ENCODE data around the gene CHD6.

The CHD6 gene

DNA sequence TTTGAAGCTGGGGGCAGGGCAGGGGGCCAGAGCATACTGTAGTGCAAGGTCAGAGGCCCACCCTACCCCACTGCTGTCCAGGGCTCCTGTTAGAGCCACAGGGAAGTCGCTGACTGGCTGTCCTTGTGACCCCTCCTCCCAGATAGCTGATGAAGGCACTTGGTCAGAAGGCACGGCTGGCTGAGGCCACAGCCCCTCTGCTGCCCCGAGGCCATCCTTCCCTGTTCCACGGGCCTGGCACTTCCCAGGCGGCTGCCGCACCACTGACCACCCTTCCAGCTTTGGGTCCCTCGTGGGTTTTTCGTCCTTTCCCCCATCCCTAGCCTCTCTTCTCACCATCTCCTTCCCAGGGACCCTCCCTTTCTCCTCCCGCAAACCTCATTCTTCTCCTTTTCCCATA, 242.3 kb downstream of the CHD6 start:
- no peak for DNase-seq (ENCODE audit: extremely low read depth in 1 of 2, low read depth in 1 of 2)

DNA sequence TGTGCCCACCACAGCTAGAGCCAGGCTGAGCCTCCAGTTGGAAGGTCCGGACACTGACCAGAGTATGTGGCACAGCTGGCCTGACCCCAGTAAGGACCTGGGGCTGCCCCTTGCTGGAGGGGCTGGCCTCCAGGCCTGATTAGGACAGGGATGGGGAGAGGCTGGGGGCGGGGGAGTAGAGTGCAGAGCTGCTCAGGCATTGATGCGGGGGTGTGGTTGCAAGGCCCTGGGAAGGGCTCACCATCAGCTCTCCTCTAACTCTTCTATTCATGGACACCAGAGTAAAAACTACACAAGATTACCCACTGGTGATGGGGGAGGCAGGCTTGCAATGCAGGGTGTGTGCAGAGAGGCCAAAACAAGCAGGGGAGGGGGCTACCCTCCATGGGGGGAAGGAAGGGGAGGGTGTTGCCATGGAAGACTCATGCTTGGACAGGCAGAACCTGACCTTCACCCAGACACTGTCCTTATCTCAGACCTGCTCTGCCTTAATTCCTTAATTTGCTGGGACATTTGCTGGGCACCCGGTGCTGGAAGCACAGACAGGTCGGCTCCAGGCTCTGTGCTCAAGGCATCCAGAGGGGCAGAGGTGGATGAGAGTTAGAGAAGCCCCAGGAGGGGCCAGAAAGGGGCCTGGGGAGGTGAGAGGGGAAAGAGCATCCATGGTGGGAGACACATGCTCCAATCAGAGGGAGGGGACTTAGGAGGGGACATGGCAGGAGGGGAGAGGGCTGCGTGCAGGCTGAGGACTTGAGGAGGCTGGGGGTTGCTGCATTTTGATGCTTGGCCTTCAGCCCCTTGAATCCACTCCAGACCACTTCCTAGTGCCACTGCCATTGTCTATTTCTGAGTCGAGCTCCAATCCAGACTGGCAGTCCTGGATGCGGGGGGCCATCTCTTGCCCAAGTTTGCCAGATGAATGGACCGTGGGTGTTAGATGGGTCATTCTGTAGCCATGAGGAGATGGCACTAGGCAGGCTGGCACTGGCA, 244.0 kb downstream of the CHD6 start:
- DNase-seq (ENCODE audit: extremely low read depth in 1 of 2, low read depth in 1 of 2): no peak

DNA sequence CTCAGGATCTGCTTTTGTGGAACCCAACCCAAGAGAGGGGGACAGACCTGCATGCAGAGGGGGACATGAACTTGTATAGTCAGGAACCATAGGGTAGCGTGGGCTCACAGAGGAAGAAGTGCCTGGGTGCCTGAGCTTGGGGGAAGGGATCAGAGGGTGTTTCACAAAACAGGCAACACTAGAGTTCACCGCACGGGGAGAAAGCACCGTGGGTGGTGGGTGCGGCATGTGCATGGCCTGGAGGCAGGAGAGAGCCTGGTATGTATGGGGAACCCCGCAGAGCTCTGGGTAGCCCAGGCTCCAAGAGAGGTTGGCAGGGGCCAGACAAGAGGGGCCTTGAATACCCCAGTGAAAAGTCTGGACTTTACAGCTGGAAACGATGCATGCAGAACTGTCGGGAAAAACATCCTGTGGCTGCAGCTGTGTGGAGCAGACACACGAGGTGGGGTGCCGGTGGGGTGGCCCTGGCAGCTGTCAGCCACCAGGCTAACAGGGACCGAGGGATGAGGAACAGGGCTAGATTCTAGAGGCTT, 244.9 kb downstream of the CHD6 start:
- DNase-seq (ENCODE audit: extremely low read depth in 1 of 2, low read depth in 1 of 2): no peak

DNA sequence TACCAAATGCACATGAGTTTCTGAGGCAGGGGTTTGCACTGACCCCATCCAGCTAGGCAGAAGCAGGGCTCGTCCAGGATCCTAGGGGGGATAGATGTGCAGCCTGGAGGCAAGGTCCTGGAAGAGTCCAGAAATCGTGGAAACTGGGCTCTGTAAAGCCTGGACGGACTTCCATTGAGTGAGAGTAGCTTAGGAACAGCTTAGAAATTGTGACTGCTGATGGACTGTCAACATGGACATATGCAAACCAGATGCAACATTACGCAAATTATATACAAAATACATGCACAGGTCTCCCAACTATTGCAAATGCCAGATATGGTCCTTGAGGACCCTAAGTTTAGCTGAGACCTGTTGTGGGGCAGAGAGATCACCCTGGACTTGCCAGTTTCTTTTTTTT, 246.8 kb downstream of the CHD6 start:
- no peak for DNase-seq (ENCODE audit: extremely low read depth in 1 of 2, low read depth in 1 of 2)

DNA sequence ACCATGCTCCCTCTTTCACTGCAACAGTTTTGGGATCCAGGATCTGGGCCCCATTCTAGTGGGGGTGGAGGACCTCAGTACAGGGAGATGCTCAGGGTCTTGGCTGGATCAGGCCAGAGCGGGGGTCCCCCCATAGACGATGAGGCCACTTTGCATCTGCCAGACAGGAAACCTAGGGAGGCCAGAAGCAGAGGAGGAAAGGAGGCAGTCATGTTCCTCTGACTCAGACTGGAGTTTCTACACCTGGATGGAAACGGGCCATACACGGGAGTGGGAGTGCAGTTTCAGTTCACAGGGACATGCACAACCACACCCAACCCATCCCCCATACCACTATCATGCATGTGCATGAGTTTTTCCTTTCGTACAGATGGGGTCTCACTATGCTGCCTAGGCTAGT, 248.0 kb downstream of the CHD6 start:
- DNase-seq (ENCODE audit: extremely low read depth in 1 of 2, low read depth in 1 of 2): no peak

DNA sequence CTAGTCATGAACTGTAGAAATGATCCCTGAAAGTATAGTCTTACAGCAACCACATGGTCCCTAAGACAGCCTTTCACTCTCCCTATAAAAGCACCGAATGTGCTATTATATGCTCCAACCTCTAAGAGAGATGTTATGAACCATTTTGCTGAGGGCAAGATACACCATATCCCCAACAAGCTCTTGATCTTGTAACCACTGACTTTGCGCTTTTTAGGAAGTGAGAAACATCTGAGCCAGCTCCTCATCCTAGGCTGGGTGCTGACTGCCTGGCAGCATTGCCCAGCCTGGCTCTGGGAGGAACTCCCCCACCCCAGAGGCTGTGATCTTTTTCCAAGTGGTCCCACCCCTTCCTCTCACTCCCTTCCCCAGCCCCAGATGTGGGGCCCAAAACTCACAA, 248.5 kb downstream of the CHD6 start:
- no peak for DNase-seq (ENCODE audit: extremely low read depth in 1 of 2, low read depth in 1 of 2)

DNA sequence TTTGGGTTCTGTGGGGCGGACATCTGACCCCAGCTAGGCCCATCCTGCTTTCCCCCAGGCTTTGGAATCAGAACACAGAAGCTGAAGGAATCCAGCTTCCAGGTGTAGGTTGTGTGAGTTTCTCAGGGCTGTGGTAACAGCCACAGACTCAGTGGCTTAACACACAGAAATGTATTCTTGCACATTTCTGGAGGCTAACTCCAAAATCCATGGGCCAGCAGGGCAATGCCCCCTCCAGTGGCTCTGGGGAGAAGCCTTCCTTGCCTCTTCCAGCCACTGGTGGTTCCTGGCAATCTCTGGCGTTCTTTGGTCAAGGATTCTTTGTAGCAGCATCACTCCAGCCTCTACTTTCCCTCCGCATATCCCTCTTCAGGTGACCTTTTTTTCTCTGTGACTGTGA, 250.2 kb downstream of the CHD6 start:
- DNase-seq (ENCODE audit: extremely low read depth in 1 of 2, low read depth in 1 of 2): no peak

DNA sequence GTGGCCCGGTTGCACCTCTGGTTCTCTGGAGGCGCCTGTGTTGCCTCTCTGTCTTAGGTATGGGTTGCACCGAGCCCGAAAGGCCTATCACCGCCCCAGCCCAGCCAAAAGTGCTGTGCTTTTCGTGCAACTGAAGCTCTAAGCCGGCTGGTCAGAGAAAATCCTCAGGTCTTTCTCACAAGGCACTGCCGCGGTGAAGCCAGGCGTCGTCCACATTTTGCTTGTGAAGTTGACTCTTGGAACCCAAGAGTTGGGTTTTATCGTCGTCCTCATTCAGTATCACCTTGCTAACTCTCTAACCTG, 250.8 kb downstream of the CHD6 start:
- DNase-seq (ENCODE audit: extremely low read depth in 1 of 2, low read depth in 1 of 2): no peak

DNA sequence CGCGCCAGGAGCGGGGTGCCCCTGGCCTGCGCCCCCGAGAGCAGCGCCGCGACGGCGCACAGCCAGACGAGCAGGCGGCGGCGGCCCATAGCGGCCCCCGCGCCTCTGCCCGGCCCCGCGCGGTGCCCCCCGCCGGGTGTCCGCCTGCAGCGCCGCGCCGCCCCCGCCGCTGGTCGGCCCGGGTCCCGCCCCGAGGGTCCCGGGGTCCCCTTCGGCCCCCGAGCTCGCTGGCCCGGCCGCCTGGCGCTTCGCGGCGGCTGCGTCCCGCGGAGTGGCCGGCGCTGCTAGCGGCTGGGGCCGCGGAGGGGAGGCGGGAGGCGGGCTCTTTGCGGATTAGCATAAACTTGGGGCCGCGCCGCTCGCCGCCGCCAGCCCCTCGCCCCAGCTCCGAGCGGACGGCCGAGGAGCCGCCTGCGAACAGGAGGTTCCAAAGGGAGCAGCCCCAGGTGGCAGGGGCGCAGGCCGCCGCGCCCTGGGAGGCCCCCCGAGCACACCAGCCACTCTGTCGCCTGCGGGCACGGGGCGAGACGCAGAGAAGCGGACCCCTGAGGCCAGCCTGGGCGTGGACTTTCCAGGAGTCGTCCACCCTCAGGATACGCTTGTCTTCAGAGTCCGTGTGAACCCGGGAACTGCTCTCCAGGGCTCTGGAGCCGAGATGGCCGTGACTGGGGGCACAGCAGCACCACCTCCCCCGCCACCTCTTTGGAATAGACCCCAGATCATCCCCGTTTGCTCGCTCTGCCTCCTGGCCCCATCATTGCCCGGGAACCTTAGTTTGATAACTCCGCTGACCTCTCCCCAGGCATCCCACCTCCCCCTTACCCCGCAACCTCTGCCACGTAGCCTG, 251.4 kb downstream of the CHD6 start, which contains the start of gene EMILIN3:
Gene EMILIN3, minus strand, starts transcription at position 273 of the 847 bp plus-strand sequence. Its CDS starts 184 bp downstream, at position 89.
- no peak for DNase-seq (ENCODE audit: extremely low read depth in 1 of 2, low read depth in 1 of 2)

DNA sequence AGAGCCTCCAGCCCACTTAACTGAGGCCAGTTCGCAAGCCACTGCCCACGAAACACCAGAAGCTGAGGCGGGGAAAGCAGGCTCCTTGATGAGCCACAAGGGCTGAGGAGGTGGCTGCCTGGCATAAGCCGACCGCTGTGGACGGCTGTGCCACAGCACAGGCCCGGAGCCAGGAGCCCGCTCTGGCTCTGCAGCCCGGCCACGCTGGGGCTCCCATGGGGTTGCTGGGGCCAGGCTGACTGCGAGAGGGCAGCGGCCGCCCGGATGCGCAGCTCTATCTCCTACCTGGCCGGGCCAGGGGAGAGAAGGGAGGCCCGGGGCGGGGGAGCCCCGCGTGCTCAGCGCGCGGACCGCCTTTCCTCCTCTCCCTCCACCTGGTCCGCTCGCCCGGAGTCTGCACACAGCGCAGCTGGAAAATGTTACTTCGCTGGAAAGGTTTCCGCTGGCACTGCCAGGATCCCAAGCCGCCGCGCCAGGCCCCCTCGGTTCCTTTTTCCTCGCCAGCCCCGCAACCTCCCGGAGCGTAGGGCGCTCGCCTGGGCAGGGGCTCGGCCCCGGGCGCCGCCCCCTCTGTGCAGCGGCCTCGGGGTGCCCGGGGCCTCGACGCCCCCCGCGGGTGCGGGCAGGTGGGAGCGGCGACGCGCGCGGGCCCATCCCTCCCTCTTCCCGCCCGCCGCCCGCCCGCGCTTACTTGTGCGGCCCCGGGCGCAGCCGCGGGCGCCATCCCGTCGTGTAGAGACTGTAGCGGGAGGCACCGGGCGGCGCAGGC, 252.2 kb downstream of the CHD6 start:
- DNase-seq (ENCODE audit: extremely low read depth in 1 of 2, low read depth in 1 of 2): no peak

DNA sequence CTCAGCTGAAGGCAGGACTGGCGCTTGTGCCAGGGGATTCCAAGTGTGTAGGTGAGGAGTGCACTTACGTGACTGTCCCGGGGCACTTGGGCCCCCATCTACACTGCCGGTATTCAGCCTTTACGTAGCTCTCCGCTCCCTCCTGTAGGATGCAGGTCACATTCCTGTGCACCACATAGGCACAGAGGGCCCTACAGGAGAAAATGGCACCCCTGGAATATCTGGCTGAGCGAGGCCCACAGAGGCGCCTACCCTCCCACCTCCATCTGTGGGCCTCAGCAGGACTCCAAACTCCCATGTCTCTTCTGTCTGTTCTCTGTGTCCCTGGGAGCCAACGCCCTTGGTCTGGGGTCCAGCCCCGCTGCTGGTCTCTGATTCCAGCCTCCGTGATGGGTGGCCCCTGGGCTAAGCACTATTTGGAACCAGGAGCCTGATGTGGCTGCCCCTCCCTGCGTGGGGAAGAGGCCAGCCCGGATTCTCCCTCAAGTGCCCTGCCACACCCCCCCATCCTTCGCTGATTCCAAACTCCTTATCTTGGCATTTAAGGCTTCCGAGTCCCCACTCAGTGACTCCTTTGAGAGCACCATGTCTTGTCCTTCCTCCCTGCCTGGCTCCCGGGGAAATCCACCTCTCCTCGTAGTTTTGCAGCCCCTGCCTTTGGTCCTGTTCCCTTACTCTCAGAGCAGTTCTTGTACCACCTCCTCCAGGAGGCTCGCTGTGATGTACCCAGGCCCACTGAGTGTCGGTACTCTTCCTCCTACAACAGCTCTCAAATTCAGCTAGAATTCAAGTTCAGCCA, 253.0 kb downstream of the CHD6 start:
- no peak for DNase-seq (ENCODE audit: extremely low read depth in 1 of 2, low read depth in 1 of 2)

DNA sequence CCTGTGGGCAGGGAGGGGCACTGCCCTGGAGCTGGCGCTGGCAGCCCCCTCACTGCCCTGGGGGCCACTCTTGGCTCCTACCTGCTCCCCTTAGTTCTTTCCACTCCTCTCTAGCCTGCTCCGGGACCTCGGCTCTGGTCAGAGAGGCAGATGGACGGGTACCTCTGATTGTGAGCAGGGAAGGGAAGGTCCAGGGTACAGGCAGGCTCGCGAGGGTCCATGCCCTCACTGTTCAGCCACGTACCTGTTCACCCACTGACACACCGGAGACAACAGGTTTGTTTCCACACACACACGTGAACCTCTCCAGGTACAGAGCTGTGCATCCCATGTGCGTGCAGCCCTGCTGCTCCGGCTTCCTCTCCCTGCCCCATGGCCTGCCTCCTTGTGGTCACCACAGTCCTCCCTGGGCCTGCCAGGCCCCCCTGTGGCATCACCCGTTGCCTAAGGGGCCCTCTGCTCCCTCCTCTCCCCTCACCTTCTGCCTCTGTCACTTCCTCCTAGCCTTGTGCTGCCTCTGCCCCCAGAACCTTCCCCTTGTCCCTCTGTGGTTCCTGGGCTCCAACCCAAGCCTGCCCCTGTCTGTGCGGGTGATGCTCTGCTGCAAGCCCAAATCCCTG, 253.8 kb downstream of the CHD6 start:
- DNase-seq (ENCODE audit: extremely low read depth in 1 of 2, low read depth in 1 of 2): no peak

DNA sequence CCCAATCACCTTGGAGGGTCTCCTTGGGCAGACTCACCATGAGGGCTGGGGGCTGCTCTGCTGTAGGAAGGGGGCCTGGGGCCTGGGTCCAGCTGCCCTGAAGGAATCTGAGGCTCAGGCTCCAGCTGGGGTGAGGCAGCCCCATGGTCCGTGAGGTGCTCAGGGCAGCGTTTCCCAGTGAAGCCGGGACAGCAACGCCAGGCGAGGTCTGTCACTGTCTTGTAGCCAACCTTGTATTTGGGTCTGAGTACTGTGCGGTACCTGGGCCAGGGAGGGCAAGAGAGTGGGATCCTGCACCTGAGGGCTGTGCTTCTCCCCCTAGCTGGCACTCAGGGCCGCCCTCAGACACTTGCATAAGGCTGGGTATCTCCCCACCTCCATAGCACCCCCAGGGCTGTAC, 254.6 kb downstream of the CHD6 start:
- no peak for DNase-seq (ENCODE audit: extremely low read depth in 1 of 2, low read depth in 1 of 2)

DNA sequence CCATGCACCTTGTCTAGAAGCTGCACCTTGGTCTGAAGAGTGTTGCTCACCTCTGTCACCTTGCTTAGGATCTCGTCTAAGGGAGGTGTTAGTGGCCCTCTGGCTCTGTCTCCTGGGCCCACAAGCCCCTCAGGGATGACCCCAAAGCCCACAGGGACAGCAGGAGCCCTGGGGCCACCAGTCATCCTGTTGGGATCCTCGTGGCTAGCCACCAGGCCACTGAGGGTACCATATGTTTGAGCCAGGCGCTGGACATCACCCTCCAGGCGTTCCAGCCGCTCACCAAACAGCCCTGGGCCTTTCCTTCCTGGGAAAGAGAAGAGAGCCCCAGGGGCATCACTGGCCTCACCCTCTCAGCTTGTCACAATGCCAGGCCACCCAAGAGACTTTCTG, 255.4 kb downstream of the CHD6 start:
- DNase-seq (ENCODE audit: extremely low read depth in 1 of 2, low read depth in 1 of 2): no peak

DNA sequence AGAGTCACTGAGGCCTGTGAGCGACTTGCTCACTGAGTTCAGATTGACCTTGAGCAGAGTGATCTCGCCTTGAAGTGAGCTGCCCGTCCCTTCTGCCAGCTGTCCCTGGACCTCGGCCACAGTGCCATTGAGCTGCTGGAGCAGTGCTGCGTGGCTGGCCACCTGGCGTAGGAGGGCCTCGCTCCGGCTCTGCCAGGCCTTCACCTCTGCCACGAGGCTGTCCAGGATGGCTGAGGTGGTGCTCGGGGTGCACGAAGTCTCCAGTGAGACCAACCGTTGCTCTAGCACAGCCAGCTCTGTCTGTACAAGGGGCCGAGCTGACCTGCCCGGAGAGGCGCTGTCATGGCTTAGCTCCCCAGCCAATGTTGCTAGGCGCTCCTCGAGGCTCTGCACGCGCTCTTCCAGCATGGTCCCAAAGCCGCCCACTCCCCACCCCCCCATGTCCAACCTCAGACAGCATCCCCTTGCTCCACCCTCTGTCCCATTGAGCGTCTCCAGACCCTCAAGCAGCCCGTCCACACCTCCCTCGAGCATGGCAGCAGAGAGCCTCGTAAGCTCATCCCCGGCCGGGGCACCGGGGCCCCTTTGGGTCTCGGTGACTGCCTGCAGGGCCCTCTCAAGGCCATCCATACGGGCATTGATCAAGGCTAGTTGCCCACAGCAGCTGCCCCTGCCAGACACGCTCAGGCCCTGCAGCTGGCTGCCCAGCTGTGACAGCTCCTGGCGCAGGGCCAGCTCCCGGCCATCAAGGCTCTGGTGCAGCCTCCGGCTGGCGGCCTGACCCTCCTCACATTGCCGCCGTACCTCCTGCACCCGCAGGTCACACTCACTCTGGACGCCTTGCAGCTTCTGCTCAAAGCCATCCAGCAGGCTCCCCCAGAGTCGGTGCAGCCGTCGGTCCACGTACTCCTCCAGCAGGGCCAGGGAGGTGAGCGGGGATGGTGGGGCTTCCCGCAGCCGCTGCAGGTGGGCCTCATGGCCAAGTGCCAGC, 256.1 kb downstream of the CHD6 start:
- no peak for DNase-seq (ENCODE audit: extremely low read depth in 1 of 2, low read depth in 1 of 2)

DNA sequence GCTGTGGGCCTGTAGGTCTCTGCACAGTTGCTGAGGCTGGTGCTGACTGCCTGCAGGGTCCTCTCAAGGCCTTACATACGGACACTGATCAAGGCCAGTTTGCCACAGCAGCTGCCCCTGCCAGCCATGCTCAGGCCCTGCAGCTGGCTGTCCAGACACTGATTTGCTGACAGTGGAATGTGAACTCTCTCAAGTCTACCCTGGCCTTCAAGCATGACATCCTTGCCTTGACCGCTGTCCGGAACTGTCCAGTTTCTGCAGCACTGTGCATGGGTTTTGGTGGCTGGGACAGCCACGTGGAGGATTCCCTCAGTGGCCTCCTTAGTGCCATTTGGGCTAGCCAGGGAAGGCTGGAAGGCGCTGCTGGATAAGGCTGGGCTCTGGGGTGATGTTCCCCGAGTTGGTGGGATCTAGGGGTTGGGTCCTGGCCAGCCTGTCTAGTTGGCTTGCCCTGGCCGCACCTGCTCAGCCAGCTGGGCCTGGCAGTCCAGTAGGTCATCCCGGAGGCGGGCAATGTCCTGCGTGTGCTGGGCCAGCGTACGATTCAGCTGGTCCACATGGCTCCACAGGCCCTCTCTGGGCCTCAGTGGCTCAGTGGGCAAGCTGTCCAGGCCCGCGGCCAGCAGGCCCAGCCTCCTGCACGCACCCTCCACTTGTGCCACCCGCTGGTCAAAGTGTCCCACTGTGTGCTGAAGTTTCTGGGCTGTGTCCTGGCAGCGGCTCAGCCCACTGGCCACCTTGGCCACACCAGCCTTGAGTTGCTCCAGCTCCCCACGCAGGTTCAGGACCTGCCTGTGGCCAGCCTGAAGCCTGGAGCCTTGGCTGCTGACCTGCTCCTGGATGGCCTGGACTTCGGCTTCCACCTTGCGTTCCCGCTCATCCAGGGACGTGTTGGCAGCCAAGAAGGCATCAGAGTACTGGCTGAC, 257.1 kb downstream of the CHD6 start:
- no peak for DNase-seq (ENCODE audit: extremely low read depth in 1 of 2, low read depth in 1 of 2)

DNA sequence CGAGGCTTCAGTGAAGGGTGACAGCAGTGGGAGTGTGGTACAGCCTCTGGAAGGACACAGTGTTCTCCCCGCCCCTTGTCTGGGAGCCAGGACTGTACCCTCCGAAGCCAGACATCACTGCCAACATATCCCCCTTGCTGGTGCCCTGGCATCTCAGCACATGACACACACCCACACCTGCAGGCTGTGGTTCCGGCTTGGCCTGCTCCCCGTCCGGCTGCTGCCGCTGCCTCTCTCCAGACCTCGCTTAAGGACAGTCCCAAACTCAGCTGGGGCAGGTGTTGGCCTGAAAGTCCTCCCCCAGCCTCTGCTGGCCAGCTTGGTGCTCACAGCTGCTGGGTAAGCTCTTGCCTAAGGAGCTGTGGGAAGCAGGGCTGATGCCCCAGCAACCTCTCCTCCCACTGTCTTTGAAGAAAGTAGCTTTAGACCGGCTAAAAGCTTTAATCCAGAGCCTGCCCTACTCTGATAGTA, 258.6 kb downstream of the CHD6 start:
- DNase-seq (ENCODE audit: extremely low read depth in 1 of 2, low read depth in 1 of 2): no peak
